Spleen (tissue), 11 donors: ENCODE data around the gene TAF4. TPM values are rescaled to one million over a fixed set of nuclear protein-coding genes. Genes with fewer than 3 reads are reported as not detected.

Experiments used
- DNase-seq: peaks from one replicate; pipeline ENCODE4 v3.0.0-alpha.2; 2020
- H3K27ac ChIP-seq, 8 donors: fragments of 200-600 bp; sonication (generic) in 7 of 8; 1 replicate in 4 of 8; 2 replicates in 4 of 8; pipeline versions ENCODE4 v1.5.0 to v1.8.0; 2016 to 2021; ENCODE audit warnings: inconsistent platforms in 4 of 8, mild to moderate bottlenecking in 4 of 8, moderate library complexity in 1 of 8
- H3K27me3 ChIP-seq, 7 donors: fragments of 200-600 bp; sonication (generic) in 6 of 7; replicated peaks in 1 of 7; 1 replicate in 4 of 7; 2 replicates in 3 of 7; pipeline versions ENCODE4 v1.5.0 to v1.8.0; 2016 to 2021; ENCODE audit warnings: inconsistent platforms in 3 of 7, mild to moderate bottlenecking in 1 of 7
- H3K36me3 ChIP-seq, 6 donors: fragments of 200-600 bp; sonication (generic) in 5 of 6; 1 replicate in 4 of 6; 2 replicates in 2 of 6; pipeline versions ENCODE4 v1.5.0 to v1.8.0; 2016 to 2021; ENCODE audit warnings: inconsistent platforms in 2 of 6
- H3K4me1 ChIP-seq, 6 donors: fragments of 200-600 bp; sonication (generic) in 5 of 6; 1 replicate in 3 of 6; 2 replicates in 3 of 6; pipeline versions ENCODE4 v1.5.0 to v1.8.0; 2016 to 2021; ENCODE audit warnings: inconsistent platforms in 3 of 6
- H3K4me3 ChIP-seq, 8 donors: fragments of 200-600 bp; sonication (generic) in 7 of 8; 1 replicate in 4 of 8; 2 replicates in 4 of 8; pipeline versions ENCODE4 v1.5.0 to v1.8.0; 2016 to 2021; ENCODE audit warnings: inconsistent platforms in 4 of 8, mild to moderate bottlenecking in 4 of 8, moderate library complexity in 2 of 8
- H3K9me3 ChIP-seq, 8 donors: fragments of 200-600 bp; sonication (generic) in 7 of 8; 1 replicate in 4 of 8; 2 replicates in 4 of 8; pipeline versions ENCODE4 v1.5.0 to v1.8.0; 2016 to 2021; ENCODE audit warnings: inconsistent platforms in 4 of 8
- POLR2A ChIP-seq, 3 donors: fragments of 450-650 bp; IDR thresholded peaks; one replicate each; pipeline ENCODE4 v1.5.1; 2017; ENCODE audit warnings: antibody characterized with exemption in 3 of 3, mild to moderate bottlenecking in 1 of 3
- POLR2AphosphoS5 ChIP-seq, 3 donors: sonication (generic); formaldehyde crosslinking; IDR thresholded peaks; one replicate each; pipeline ENCODE4 v1.5.1; 2017; ENCODE audit warnings: antibody characterized with exemption in 3 of 3
- WGBS, 5 donors: extraction: QIAGEN DNeasy Blood & Tissue Kit in 3 of 5; methylation state at CpG; one replicate each; pipeline versions ENCODE4 v1.1.5 to v1.1.7; 2013 to 2018; 5-methylcytosine and 5-hydroxymethylcytosine counted together
- intact Hi-C: fragments of 100-400 bp; cut with DNase I; formaldehyde crosslinking; loops from one replicate; pipeline ENCODE4 v1.15.0; 2023; ENCODE audit warnings: low total_unique reads
- polyA plus RNA-seq, 3 donors: library from polyadenylated mRNA; stranded (reverse); fragments of 200-250 nt; gene quantifications; one replicate each; pipeline ENCODE4 v1.2.1, GENCODE V29; 2013
- total RNA-seq, 7 donors: library from RNA; depleted of rRNA in 3 of 7; stranded (reverse); fragments of >200 nt in 3 of 7; fragmentation: NEBNext Ultra II Directional in 4 of 7; extraction: Animal tissue kit (Norgen Biotek cat#: 25700) in 4 of 7; gene quantifications; one replicate each; pipeline versions ENCODE4 v1.1.0 to v1.2.1, GENCODE V29; 2016 to 2021
- TF ChIP-seq, protein P1 (sequence below), 11 experiments: fragments of 200-600 bp in 7 of 11; fragments of 450-650 bp in 4 of 11; sonication (generic) in 4 of 11; IDR thresholded peaks in 8 of 11; conservative IDR thresholded peaks in 3 of 11; 1 replicate in 7 of 11; 2 replicates in 4 of 11; pipeline versions ENCODE4 v1.4.0 to v1.8.0; 2016 to 2021; ENCODE audit warnings: antibody characterized with exemption in 11 of 11, inconsistent platforms in 4 of 11, mild to moderate bottlenecking in 1 of 11
- donor health status: healthy with polysubstance abuse.
- donor health status: DM: no; HTN: no; CAD: no; lungs with moderate emphysema.
- donor health status: DM: no; HTN: no; CAD: no.
- donor health status: Bipolar disorder and iron deficiency.
- donor health status: healthy.
- donor health status: DM: no; HTN: no; CAD: no.
- donor health status: DM: yes; HTN: yes; CAD: no.

Gene TAF4
- total and polyA plus RNA-seq, 10 donors = 4.3 to 28.3 (median 16.5) TPM

DNA sequence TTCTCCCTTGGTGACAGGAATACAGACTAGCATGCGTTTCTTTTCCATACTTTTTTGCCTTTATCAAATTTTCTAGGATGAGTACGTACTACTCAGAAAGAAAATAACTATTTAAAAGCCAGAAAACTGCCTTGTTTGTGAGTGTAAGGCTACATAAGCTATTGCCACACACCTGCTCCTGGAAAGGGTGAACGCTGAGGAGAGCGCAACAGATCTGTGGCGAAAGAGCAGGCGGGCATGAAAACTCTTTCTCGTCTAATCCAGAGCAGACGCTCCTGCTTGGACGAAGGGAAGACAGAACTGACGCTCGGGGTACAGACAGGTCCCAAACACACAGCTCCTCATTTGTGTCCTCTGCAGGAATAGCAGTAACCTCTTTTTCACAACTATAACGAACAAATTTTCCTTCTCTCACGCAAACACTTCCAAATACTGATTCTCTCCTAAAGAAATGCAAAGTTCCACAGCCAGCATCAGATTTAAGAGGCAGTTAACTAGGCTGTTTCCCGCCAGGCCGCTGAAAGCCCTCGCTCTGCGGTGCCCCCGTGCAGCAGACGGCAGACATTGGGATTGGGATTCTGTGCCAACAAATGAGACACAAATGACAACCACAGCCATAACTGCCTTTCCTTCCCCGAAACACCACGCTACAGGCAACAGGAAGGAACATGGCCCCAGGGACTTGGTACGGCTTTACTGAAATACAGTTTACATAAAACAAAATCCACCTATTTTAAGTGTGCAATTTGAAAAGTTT, 20.0 kb downstream of the TAF4 start:
- H3K27me3 ChIP-seq = no peaks in the 10 kb centered on the region
- peaks cover 0 to 54% (median 36%) of the 10 kb centered on the region in 6 donors for H3K4me1 ChIP-seq
- H3K27ac ChIP-seq = no peak overlapping the region
- intact Hi-C loops = no loop called here
- no peaks in the 10 kb centered on the region for H3K9me3 ChIP-seq
- TF ChIP-seq, protein P1, sequence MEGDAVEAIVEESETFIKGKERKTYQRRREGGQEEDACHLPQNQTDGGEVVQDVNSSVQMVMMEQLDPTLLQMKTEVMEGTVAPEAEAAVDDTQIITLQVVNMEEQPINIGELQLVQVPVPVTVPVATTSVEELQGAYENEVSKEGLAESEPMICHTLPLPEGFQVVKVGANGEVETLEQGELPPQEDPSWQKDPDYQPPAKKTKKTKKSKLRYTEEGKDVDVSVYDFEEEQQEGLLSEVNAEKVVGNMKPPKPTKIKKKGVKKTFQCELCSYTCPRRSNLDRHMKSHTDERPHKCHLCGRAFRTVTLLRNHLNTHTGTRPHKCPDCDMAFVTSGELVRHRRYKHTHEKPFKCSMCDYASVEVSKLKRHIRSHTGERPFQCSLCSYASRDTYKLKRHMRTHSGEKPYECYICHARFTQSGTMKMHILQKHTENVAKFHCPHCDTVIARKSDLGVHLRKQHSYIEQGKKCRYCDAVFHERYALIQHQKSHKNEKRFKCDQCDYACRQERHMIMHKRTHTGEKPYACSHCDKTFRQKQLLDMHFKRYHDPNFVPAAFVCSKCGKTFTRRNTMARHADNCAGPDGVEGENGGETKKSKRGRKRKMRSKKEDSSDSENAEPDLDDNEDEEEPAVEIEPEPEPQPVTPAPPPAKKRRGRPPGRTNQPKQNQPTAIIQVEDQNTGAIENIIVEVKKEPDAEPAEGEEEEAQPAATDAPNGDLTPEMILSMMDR (IDR thresholded peaks at IDR 0.05 in 8 of 11, conservative IDR thresholded peaks at IDR 0.05 in 3 of 11) = no peak
- TF ChIP-seq POLR2AphosphoS5 (IDR thresholded peaks at IDR 0.05) (no peak), POLR2A (IDR thresholded peaks at IDR 0.05) (no peak)
- 65 to 81% (median 78%) methylated on average over 22 of the region's 22 CpGs for WGBS, 5 donors
- peak; percentile 25 for DNase-seq
- no peak overlapping the region for H3K4me3 ChIP-seq
- peaks cover 0 to 7% (median 0%) of the 10 kb centered on the region in 6 donors for H3K36me3 ChIP-seq

DNA sequence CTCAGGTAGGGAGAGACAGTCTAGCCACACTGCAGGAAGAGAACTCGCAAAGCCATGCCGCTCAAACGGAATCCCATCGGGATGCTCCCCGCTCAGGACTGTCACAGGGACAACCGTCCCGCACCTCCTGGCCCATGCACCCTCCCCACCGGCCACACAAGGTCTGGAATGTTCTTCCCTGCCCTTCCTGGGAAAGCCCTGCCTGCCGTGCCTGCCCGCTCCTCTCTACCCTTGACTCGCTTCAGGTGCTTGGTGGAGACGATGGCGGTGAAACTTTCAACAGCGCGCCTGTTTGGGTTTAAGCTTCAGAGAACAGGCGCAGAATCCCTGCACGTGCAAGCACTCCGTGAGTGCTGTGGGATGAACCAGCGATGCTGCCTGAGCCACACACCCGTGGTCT, 20.6 kb downstream of the TAF4 start:
- peaks cover 0 to 5% (median 0%) of the 10 kb centered on the region in 6 donors for H3K36me3 ChIP-seq
- H3K27ac ChIP-seq = peak overlapping the region in 4 of 8 donors; percentile 4 to 41 (median 26)
- WGBS, 5 donors = 77 to 93% (median 83%) methylated on average over 20 of the region's 20 CpGs
- DNase-seq = peak; percentile 63
- peaks cover 0 to 52% (median 34%) of the 10 kb centered on the region in 6 donors for H3K4me1 ChIP-seq
- intact Hi-C loops = no loop called here
- TF ChIP-seq, protein P1 (IDR thresholded peaks at IDR 0.05 in 8 of 11, conservative IDR thresholded peaks at IDR 0.05 in 3 of 11) = no peak
- TF ChIP-seq POLR2AphosphoS5 (IDR thresholded peaks at IDR 0.05) (no peak), POLR2A (IDR thresholded peaks at IDR 0.05) (no peak)
- H3K4me3 ChIP-seq = no peak overlapping the region
- no peaks in the 10 kb centered on the region for H3K27me3 ChIP-seq
- no peaks in the 10 kb centered on the region for H3K9me3 ChIP-seq

DNA sequence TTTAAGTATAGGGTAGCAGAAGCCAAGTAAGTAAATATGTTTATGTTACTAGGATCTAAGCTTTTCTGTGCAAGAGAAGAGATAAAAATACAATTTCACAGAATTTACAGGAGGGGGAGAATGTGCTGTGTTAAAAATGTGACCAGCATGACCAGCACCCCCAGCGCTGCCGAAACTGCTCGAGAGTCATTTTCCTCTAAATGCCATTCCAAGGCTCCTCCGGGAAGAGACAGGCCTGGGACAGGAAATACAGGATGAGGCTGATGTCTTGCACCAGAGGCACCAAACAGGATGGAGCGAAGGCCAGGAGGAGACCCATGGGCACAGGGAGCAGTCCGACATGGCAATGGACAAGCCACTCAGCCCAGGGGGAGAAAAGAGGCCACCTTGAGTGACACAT, 21.1 kb downstream of the TAF4 start:
- H3K36me3 ChIP-seq = no peaks in the 10 kb centered on the region
- 45 to 59% (median 50%) methylated on average over 6 of the region's 6 CpGs for WGBS, 5 donors
- TF ChIP-seq, protein P1 (IDR thresholded peaks at IDR 0.05 in 8 of 11, conservative IDR thresholded peaks at IDR 0.05 in 3 of 11) = no peak
- peak in 1 of 3 donors; percentile 42 for TF ChIP-seq POLR2AphosphoS5 (IDR thresholded peaks at IDR 0.05)
- peaks cover 0 to 56% (median 39%) of the 10 kb centered on the region in 6 donors for H3K4me1 ChIP-seq
- H3K27ac ChIP-seq = peak overlapping the region in 4 of 8 donors; percentile 4 to 41 (median 26)
- H3K4me3 ChIP-seq = no peak overlapping the region
- no peaks in the 10 kb centered on the region for H3K27me3 ChIP-seq
- no peaks in the 10 kb centered on the region for H3K9me3 ChIP-seq
- DNase-seq = peak; percentile 66
- intact Hi-C loops = no loop called here

DNA sequence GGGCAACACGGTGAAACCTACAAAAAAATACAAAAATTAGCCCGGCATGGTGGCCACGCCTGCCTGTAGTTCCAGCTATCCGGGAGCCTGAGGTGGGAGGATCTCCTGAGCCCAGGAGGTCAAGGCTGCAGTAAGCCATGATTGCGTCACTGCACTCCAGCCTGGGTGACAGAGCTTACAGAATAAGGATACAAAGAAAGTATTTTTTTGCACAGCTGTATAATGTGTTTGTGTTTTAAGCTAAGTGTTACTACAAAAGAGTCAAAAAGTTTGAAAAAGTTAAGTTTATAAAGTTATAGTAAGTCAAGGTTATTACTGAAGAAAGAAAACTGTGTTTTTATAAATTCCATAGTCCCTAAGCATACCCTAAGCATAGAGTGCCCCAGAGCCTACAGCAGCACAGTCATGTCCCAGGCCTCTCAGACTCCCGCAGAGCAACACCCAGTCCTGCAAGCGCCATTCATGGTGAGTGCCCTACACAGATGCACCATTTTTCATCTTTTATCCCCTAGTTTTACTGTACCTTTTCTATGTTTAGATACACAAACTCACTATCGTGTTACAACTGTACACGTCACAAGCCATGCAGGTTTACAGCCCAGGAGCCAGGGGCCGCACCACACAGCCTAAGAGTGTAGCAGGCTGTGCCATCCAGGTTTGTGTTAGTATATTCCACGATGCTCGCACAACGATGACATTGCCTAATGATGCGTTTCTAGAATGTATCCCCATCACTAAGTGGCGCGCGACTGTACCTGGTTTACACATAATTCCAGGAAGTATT, 22.4 kb downstream of the TAF4 start:
- no peaks in the 10 kb centered on the region for H3K36me3 ChIP-seq
- peak; percentile 72 for DNase-seq
- peak overlapping the region in 4 of 8 donors; percentile 14 to 34 (median 30) for H3K27ac ChIP-seq
- no peaks in the 10 kb centered on the region for H3K27me3 ChIP-seq
- peaks cover 0 to 58% (median 41%) of the 10 kb centered on the region in 6 donors for H3K4me1 ChIP-seq
- H3K9me3 ChIP-seq = no peaks in the 10 kb centered on the region
- WGBS, 5 donors = 77 to 88% (median 78%) methylated on average over 17 of the region's 17 CpGs
- H3K4me3 ChIP-seq = no peak overlapping the region
- TF ChIP-seq POLR2AphosphoS5 (IDR thresholded peaks at IDR 0.05) (no peak), POLR2A (IDR thresholded peaks at IDR 0.05) (no peak)
- TF ChIP-seq, protein P1 (IDR thresholded peaks at IDR 0.05 in 8 of 11, conservative IDR thresholded peaks at IDR 0.05 in 3 of 11) = no peak
- intact Hi-C loops = no loop called here
